ENCODE measurements around the gene PRDM4. TPM values are rescaled to one million over a fixed set of nuclear protein-coding genes. Genes with fewer than 3 reads are reported as not detected.
"Not testable (repeated sequence)": the region's sequence is repeated elsewhere in the genome, so short reads cannot be mapped to it uniquely, and the experiment has no call there.

Gene PRDM4
- total RNA-seq, 1 donor from 2014 or later: 30.1 TPM

GRCh38 chr12:107704041-107704440 lies 56.9 kb downstream of the PRDM4 start:
- DNase-seq: no peak
- no peak overlapping the region for H3K4me3 Mint-ChIP-seq (ENCODE audit: unreplicated experiment)
- TF ChIP-seq CTCF (IDR thresholded peaks at IDR 0.05; ENCODE audit: partially characterized antibody, unreplicated experiment): no peak
- no peaks in the 10 kb centered on the region for H3K9me3 Mint-ChIP-seq (ENCODE audit: unreplicated experiment)
- no peak overlapping the region for H3K27ac Mint-ChIP-seq (ENCODE audit: unreplicated experiment)
- no peaks in the 10 kb centered on the region for H3K4me1 Mint-ChIP-seq (ENCODE audit: low read depth, unreplicated experiment)
- no peaks in the 10 kb centered on the region for H3K27me3 Mint-ChIP-seq (ENCODE audit: unreplicated experiment)
- H3K36me3 Mint-ChIP-seq (ENCODE audit: unreplicated experiment): peaks cover 27% of the 10 kb centered on the region

GRCh38 chr12:107702106-107702505 lies 58.8 kb downstream of the PRDM4 start:
- no peak for TF ChIP-seq CTCF (IDR thresholded peaks at IDR 0.05; ENCODE audit: partially characterized antibody, unreplicated experiment)
- no peaks in the 10 kb centered on the region for H3K9me3 Mint-ChIP-seq (ENCODE audit: unreplicated experiment)
- no peak overlapping the region for H3K4me3 Mint-ChIP-seq (ENCODE audit: unreplicated experiment)
- H3K4me1 Mint-ChIP-seq (ENCODE audit: low read depth, unreplicated experiment): no peaks in the 10 kb centered on the region
- no peak overlapping the region for H3K27ac Mint-ChIP-seq (ENCODE audit: unreplicated experiment)
- DNase-seq: no peak
- H3K27me3 Mint-ChIP-seq (ENCODE audit: unreplicated experiment): no peaks in the 10 kb centered on the region
- H3K36me3 Mint-ChIP-seq (ENCODE audit: unreplicated experiment): peaks cover 23% of the 10 kb centered on the region

GRCh38 chr12:107695772-107696171 lies 65.2 kb downstream of the PRDM4 start:
- not testable (repeated sequence) for H3K27ac Mint-ChIP-seq (ENCODE audit: unreplicated experiment)

GRCh38 chr12:107685360-107686248 lies 75.3 kb downstream of the PRDM4 start, which contains the start of gene PWP1:
PWP1 (plus strand) TSS chr12:107685799; CDS start chr12:107685900, 101 bp downstream.
- Mint-ChIP-seq H3K27me3 (ENCODE audit: unreplicated experiment) (peaks cover 6% of the 10 kb centered on the region), H3K9me3 (ENCODE audit: unreplicated experiment) (peaks cover 5% of the 10 kb centered on the region), H3K36me3 (ENCODE audit: unreplicated experiment) (no peaks in the 10 kb centered on the region), H3K27ac (ENCODE audit: unreplicated experiment) (peak within 1 kb of the TSS; percentile 98), H3K4me1 (ENCODE audit: low read depth, unreplicated experiment) (peaks cover 10% of the 10 kb centered on the region), H3K4me3 (ENCODE audit: unreplicated experiment) (peak within 1 kb of the TSS; percentile 96)
- TF ChIP-seq CTCF (IDR thresholded peaks at IDR 0.05; ENCODE audit: partially characterized antibody, unreplicated experiment): no peak
- DNase-seq: peak; percentile 97

More at GRCh38 chr12:107695772-107696171, 65.2 kb downstream of the PRDM4 start:
- peaks cover 12% of the 10 kb centered on the region for H3K36me3 Mint-ChIP-seq (ENCODE audit: unreplicated experiment)
- not testable (repeated sequence) for H3K9me3 Mint-ChIP-seq (ENCODE audit: unreplicated experiment); H3K4me3 Mint-ChIP-seq (ENCODE audit: unreplicated experiment); DNase-seq; H3K27me3 Mint-ChIP-seq (ENCODE audit: unreplicated experiment); H3K4me1 Mint-ChIP-seq (ENCODE audit: low read depth, unreplicated experiment)

GRCh38 chr12:107684990-107685359 lies 76.0 kb downstream of the PRDM4 start:
- Mint-ChIP-seq H3K27me3 (ENCODE audit: unreplicated experiment) (peaks cover 6% of the 10 kb centered on the region), H3K36me3 (ENCODE audit: unreplicated experiment) (no peaks in the 10 kb centered on the region), H3K4me1 (ENCODE audit: low read depth, unreplicated experiment) (peaks cover 10% of the 10 kb centered on the region), H3K9me3 (ENCODE audit: unreplicated experiment) (peaks cover 5% of the 10 kb centered on the region), H3K4me3 (ENCODE audit: unreplicated experiment) (peak overlapping the region; percentile 96), H3K27ac (ENCODE audit: unreplicated experiment) (peak overlapping the region; percentile 98)
- TF ChIP-seq CTCF (IDR thresholded peaks at IDR 0.05; ENCODE audit: partially characterized antibody, unreplicated experiment): no peak
- DNase-seq: no peak

All from glutamatergic neuron (in vitro differentiated cells).